Endothelial cell of umbilical vein (primary cell): Measurements from ENCODE around the gene GPR42. TPM values are rescaled to one million over a fixed set of nuclear protein-coding genes. Genes with fewer than 3 reads are reported as not detected.

Source experiments
- BruUV-seq: library from RNA; stranded (reverse); fragments of 400-500 nt; replicated peaks from 2 replicates; lab custom pipeline; 2021; lab: Mats Ljungman, UMichigan
- CTCF ChIA-PET: fragments of 300-600, 350-600 bp; sonication (Branson Sonifier 250); formaldehyde crosslinking; loops from one replicate; lab custom pipeline; 2021; ENCODE audit warnings: antibody characterized with exemption, inconsistent platforms; lab: Charles Lee
- POLR2A ChIA-PET: fragments of 300-600, 350-600 bp; sonication (Branson Sonifier 250); formaldehyde crosslinking; loops from one replicate; lab custom pipeline; 2021; ENCODE audit warnings: antibody characterized with exemption, inconsistent platforms; lab: Charles Lee
- DNase-seq: peaks from one replicate; pipeline ENCODE4 v3.0.0-alpha.2; 2011; ENCODE audit warnings: low read depth, low spot score
- FAIRE-seq: peaks from 2 replicates; lab custom pipeline; 2011; peaks lifted over from hg19 to GRCh38; lab: Jason Lieb, UNC
- H2AFZ ChIP-seq: 2 replicates; pipeline ENCODE4 v1.6.0; 2012; ENCODE audit warnings: low read depth, low read length, control low read depth, inconsistent platforms
- H3K27ac ChIP-seq: 2 replicates; pipeline ENCODE4 v1.5.1; 2011; ENCODE audit warnings: low read depth, mild to moderate bottlenecking, control low read depth, low read length, moderate library complexity; ENCODE audit not compliant: insufficient read depth
- H3K27me3 ChIP-seq, 2 experiments: 2 replicates each; pipeline versions ENCODE4 v1.6.0 to v1.6.1; 2011; ENCODE audit warnings: low read length in 2 of 2, mixed read lengths in 1 of 2; ENCODE audit not compliant: control insufficient read depth in 2 of 2, insufficient read depth in 2 of 2
- H3K36me3 ChIP-seq, 2 experiments: 2 replicates in 1 of 2; 3 replicates in 1 of 2; pipeline ENCODE4 v1.5.1; 2011; ENCODE audit warnings: low read length in 2 of 2, mild to moderate bottlenecking in 1 of 2, moderate library complexity in 1 of 2; ENCODE audit not compliant: control insufficient read depth in 2 of 2, insufficient read depth in 2 of 2; ENCODE audit errors: extremely low read depth in 1 of 2
- H3K4me1 ChIP-seq: 3 replicates; pipeline ENCODE4 v1.5.1; 2011; ENCODE audit warnings: mild to moderate bottlenecking, low read length; ENCODE audit not compliant: control insufficient read depth, insufficient read depth; ENCODE audit errors: extremely low read depth
- H3K4me2 ChIP-seq: 2 replicates; pipeline ENCODE4 v1.6.1; 2011; ENCODE audit warnings: low read length, control low read depth, mixed read lengths; ENCODE audit not compliant: insufficient read depth
- H3K4me3 ChIP-seq, 3 experiments: fragments of 200-600 bp in 1 of 3; sonication (generic), shearing (Covaris generic) in 1 of 3; replicated peaks in 1 of 3; 2 replicates each; pipeline ENCODE4 v1.5.1; 2011 to 2016; ENCODE audit warnings: control low read depth in 3 of 3, low read length in 3 of 3, mild to moderate bottlenecking in 2 of 3, inconsistent platforms in 1 of 3, low read depth in 1 of 3, moderate library complexity in 1 of 3; ENCODE audit not compliant: insufficient read depth in 1 of 3
- H3K79me2 ChIP-seq: 2 replicates; pipeline ENCODE4 v1.6.0; 2012; ENCODE audit warnings: low read length, inconsistent platforms; ENCODE audit not compliant: control insufficient read depth, insufficient read depth
- H3K9ac ChIP-seq: replicated peaks from 2 replicates; pipeline ENCODE3; 2011; ENCODE audit warnings: low read length, control low read depth; ENCODE audit not compliant: insufficient read depth; ENCODE audit errors: extremely low read depth
- H3K9me1 ChIP-seq: replicated peaks from 3 replicates; pipeline ENCODE4 v1.6.0; 2011; ENCODE audit warnings: mild to moderate bottlenecking, low read length; ENCODE audit not compliant: control insufficient read depth, insufficient read depth; ENCODE audit errors: extremely low read depth
- H3K9me3 ChIP-seq: replicated peaks from 2 replicates; pipeline ENCODE4 v1.5.1; 2012; ENCODE audit warnings: low read length, inconsistent platforms; ENCODE audit not compliant: control insufficient read depth, insufficient read depth
- H4K20me1 ChIP-seq: replicated peaks from 2 replicates; pipeline ENCODE3; 2011; ENCODE audit warnings: mild to moderate bottlenecking, low read length; ENCODE audit not compliant: control insufficient read depth, insufficient read depth; ENCODE audit errors: extremely low read depth
- CTCF ChIP-seq, 2 donors: IDR thresholded peaks; 1 replicate in 1 of 2; 2 replicates in 1 of 2; pipeline ENCODE4 v1.5.1; 2011; ENCODE audit warnings: low read length in 2 of 2, mild to moderate bottlenecking in 2 of 2, moderate library complexity in 2 of 2, control low read depth in 1 of 2, inconsistent platforms in 1 of 2, low read depth in 1 of 2; ENCODE audit not compliant: insufficient read depth in 1 of 2; ENCODE audit errors: extremely low read depth in 1 of 2
- EZH2 ChIP-seq: IDR thresholded peaks from 2 replicates; pipeline ENCODE4 v1.6.1; 2012; ENCODE audit warnings: borderline replicate concordance, low read depth, mild to moderate bottlenecking, moderate library complexity, low read length, inconsistent platforms; ENCODE audit not compliant: severe bottlenecking
- FOS ChIP-seq: IDR thresholded peaks from 2 replicates; pipeline ENCODE4 v1.6.1; 2011; ENCODE audit warnings: mild to moderate bottlenecking, low read length, moderate library complexity, borderline replicate concordance; ENCODE audit not compliant: insufficient read depth
- GATA2 ChIP-seq: IDR thresholded peaks from 2 replicates; pipeline ENCODE4 v1.7.0; 2011; ENCODE audit warnings: low read depth, mild to moderate bottlenecking, moderate library complexity, mixed read lengths, low read length; ENCODE audit not compliant: insufficient read length, insufficient read depth
- JUN ChIP-seq: IDR thresholded peaks from 2 replicates; pipeline ENCODE4 v1.6.1; 2011; ENCODE audit warnings: borderline replicate concordance, low read depth; ENCODE audit not compliant: insufficient read length, insufficient read depth
- MYC ChIP-seq: IDR thresholded peaks from one replicate; pipeline ENCODE4 v1.6.1; 2011; ENCODE audit warnings: mild to moderate bottlenecking, low read depth, low read length
- POLR2A ChIP-seq: IDR thresholded peaks from 2 replicates; pipeline ENCODE4 v1.6.1; 2012; ENCODE audit warnings: low read depth, mild to moderate bottlenecking, control low read depth, low read length
- POLR2AphosphoS5 ChIP-seq: IDR thresholded peaks from 2 replicates; pipeline ENCODE4 v1.6.1; 2012; ENCODE audit warnings: low read depth, mild to moderate bottlenecking, control low read depth, low read length, moderate library complexity; ENCODE audit not compliant: insufficient read depth
- dilution Hi-C: fragments of 300-500 bp; cut with MboI; formaldehyde crosslinking; loops from one replicate; pipeline ENCODE4 v1.15.0; 2019; ENCODE audit warnings: low sequenced_read_pairs; ENCODE audit not compliant: extremely low pct_ligation_motif_present
- intact Hi-C: fragments of 100-400 bp; cut with micrococcal nuclease; formaldehyde crosslinking; loops from one replicate; pipeline ENCODE4 v1.10.0; 2022
- polyA plus RNA-seq, 4 experiments: library from polyadenylated mRNA; depleted of rRNA in 3 of 4; stranded (reverse) in 3 of 4; unstranded in 1 of 4; fragments of >200 nt; gene quantifications; 2 replicates each; pipeline versions ENCODE4 v1.2.1 to v1.2.3, GENCODE V29; 2011 to 2012; ENCODE audit warnings: missing spikeins in 1 of 4
- total RNA-seq: library from RNA; stranded (reverse); gene quantifications from 2 replicates; pipeline ENCODE4 v1.2.3, GENCODE V29; 2021
- TF ChIP-seq, protein P1 (sequence below): IDR thresholded peaks from 2 replicates; pipeline ENCODE4 v1.6.1; 2011; ENCODE audit not compliant: insufficient read depth, insufficient read length

The GPR42 gene
- total and polyA plus RNA-seq, 2 donors (not counting 3 experiments of a cell fraction or from before 2014, with no cell fraction given) = not detected

DNA sequence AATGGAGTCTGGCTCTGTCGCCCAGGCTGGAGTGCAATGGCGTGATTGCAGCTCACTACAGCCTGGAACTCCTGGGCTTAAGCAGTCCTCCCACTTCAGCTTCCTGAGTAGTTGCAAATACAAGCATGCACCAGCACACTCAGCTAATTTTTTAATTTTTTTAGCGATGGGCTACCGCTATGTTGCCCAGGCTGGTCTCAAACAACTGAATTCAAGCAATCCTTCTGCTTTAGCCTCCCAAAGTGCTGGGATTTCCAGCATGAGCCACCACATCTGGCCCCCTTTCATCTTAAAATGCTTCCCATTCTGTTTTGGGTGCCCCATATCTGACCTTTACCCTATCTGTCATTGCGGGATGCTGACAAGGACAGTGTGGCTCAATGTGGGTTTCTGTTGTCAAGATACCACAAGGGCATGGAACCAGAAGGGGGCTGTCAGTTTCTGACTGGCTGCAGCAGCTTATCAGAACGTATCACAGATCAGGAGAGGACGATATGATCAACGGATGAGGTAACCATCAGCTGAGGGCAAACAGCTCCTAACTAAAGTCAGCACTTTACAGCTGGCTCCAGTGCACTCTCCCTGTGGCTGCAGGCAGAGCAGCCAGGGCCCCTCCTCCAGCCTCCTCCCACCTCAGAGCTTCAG, 32.4 kb downstream of the GPR42 start:
- no peak overlapping the region for H2AFZ ChIP-seq
- no peaks in the 10 kb centered on the region for H3K27me3 ChIP-seq
- H3K36me3 ChIP-seq = no peaks in the 10 kb centered on the region
- no peaks in the 10 kb centered on the region for H4K20me1 ChIP-seq
- no peaks in the 10 kb centered on the region for H3K79me2 ChIP-seq
- DNase-seq (no peak), FAIRE-seq (no peak)
- no peaks in the 10 kb centered on the region for H3K4me1 ChIP-seq
- TF ChIP-seq JUN = no peak
- no peak for TF ChIP-seq POLR2A
- TF ChIP-seq, protein P1, sequence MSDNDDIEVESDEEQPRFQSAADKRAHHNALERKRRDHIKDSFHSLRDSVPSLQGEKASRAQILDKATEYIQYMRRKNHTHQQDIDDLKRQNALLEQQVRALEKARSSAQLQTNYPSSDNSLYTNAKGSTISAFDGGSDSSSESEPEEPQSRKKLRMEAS = no peak
- no peak for TF ChIP-seq CTCF (IDR thresholded peaks at IDR 0.05; ENCODE audit: extremely low read depth in 1 of 2, insufficient read depth in 1 of 2, low read depth in 1 of 2, low read length in 2 of 2)
- TF ChIP-seq EZH2 = no peak
- no peak for TF ChIP-seq FOS
- no peak for TF ChIP-seq POLR2AphosphoS5
- TF ChIP-seq MYC = no peak
- TF ChIP-seq GATA2 = no peak
- no peak overlapping the region for H3K4me3 ChIP-seq
- no peak overlapping the region for H3K27ac ChIP-seq
- intact Hi-C loops = no loop called here
- no TSS peak for BruUV-seq
- no peak overlapping the region for H3K9ac ChIP-seq
- ChIA-PET CTCF (no interaction called here), POLR2A (no interaction called here)
- dilution Hi-C loops = no loop called here
- no peaks in the 10 kb centered on the region for H3K9me1 ChIP-seq
- no peak overlapping the region for H3K4me2 ChIP-seq
- no peaks in the 10 kb centered on the region for H3K9me3 ChIP-seq
